Endothelial cell of umbilical vein (primary cell): ENCODE results near the gene SLC25A48. TPM values are rescaled to one million over a fixed set of nuclear protein-coding genes. Genes with fewer than 3 reads are reported as not detected.

Source experiments
- BruUV-seq: library from RNA; stranded (reverse); fragments of 400-500 nt; replicated peaks from 2 replicates; lab custom pipeline; 2021; lab: Mats Ljungman, UMichigan
- CTCF ChIA-PET: fragments of 300-600, 350-600 bp; sonication (Branson Sonifier 250); formaldehyde crosslinking; loops from one replicate; lab custom pipeline; 2021; ENCODE audit warnings: antibody characterized with exemption, inconsistent platforms; lab: Charles Lee
- POLR2A ChIA-PET: fragments of 300-600, 350-600 bp; sonication (Branson Sonifier 250); formaldehyde crosslinking; loops from one replicate; lab custom pipeline; 2021; ENCODE audit warnings: antibody characterized with exemption, inconsistent platforms; lab: Charles Lee
- DNase-seq: peaks from one replicate; pipeline ENCODE4 v3.0.0-alpha.2; 2011; ENCODE audit warnings: low read depth, low spot score
- FAIRE-seq: peaks from 2 replicates; lab custom pipeline; 2011; peaks lifted over from hg19 to GRCh38; lab: Jason Lieb, UNC
- H2AFZ ChIP-seq: 2 replicates; pipeline ENCODE4 v1.6.0; 2012; ENCODE audit warnings: low read depth, low read length, control low read depth, inconsistent platforms
- H3K27ac ChIP-seq: 2 replicates; pipeline ENCODE4 v1.5.1; 2011; ENCODE audit warnings: low read depth, mild to moderate bottlenecking, control low read depth, low read length, moderate library complexity; ENCODE audit not compliant: insufficient read depth
- H3K27me3 ChIP-seq, 2 experiments: 2 replicates each; pipeline versions ENCODE4 v1.6.0 to v1.6.1; 2011; ENCODE audit warnings: low read length in 2 of 2, mixed read lengths in 1 of 2; ENCODE audit not compliant: control insufficient read depth in 2 of 2, insufficient read depth in 2 of 2
- H3K36me3 ChIP-seq, 2 experiments: 2 replicates in 1 of 2; 3 replicates in 1 of 2; pipeline ENCODE4 v1.5.1; 2011; ENCODE audit warnings: low read length in 2 of 2, mild to moderate bottlenecking in 1 of 2, moderate library complexity in 1 of 2; ENCODE audit not compliant: control insufficient read depth in 2 of 2, insufficient read depth in 2 of 2; ENCODE audit errors: extremely low read depth in 1 of 2
- H3K4me1 ChIP-seq: 3 replicates; pipeline ENCODE4 v1.5.1; 2011; ENCODE audit warnings: mild to moderate bottlenecking, low read length; ENCODE audit not compliant: control insufficient read depth, insufficient read depth; ENCODE audit errors: extremely low read depth
- H3K4me2 ChIP-seq: 2 replicates; pipeline ENCODE4 v1.6.1; 2011; ENCODE audit warnings: low read length, control low read depth, mixed read lengths; ENCODE audit not compliant: insufficient read depth
- H3K4me3 ChIP-seq, 3 experiments: fragments of 200-600 bp in 1 of 3; sonication (generic), shearing (Covaris generic) in 1 of 3; replicated peaks in 1 of 3; 2 replicates each; pipeline ENCODE4 v1.5.1; 2011 to 2016; ENCODE audit warnings: control low read depth in 3 of 3, low read length in 3 of 3, mild to moderate bottlenecking in 2 of 3, inconsistent platforms in 1 of 3, low read depth in 1 of 3, moderate library complexity in 1 of 3; ENCODE audit not compliant: insufficient read depth in 1 of 3
- H3K79me2 ChIP-seq: 2 replicates; pipeline ENCODE4 v1.6.0; 2012; ENCODE audit warnings: low read length, inconsistent platforms; ENCODE audit not compliant: control insufficient read depth, insufficient read depth
- H3K9ac ChIP-seq: replicated peaks from 2 replicates; pipeline ENCODE3; 2011; ENCODE audit warnings: low read length, control low read depth; ENCODE audit not compliant: insufficient read depth; ENCODE audit errors: extremely low read depth
- H3K9me1 ChIP-seq: replicated peaks from 3 replicates; pipeline ENCODE4 v1.6.0; 2011; ENCODE audit warnings: mild to moderate bottlenecking, low read length; ENCODE audit not compliant: control insufficient read depth, insufficient read depth; ENCODE audit errors: extremely low read depth
- H3K9me3 ChIP-seq: replicated peaks from 2 replicates; pipeline ENCODE4 v1.5.1; 2012; ENCODE audit warnings: low read length, inconsistent platforms; ENCODE audit not compliant: control insufficient read depth, insufficient read depth
- H4K20me1 ChIP-seq: replicated peaks from 2 replicates; pipeline ENCODE3; 2011; ENCODE audit warnings: mild to moderate bottlenecking, low read length; ENCODE audit not compliant: control insufficient read depth, insufficient read depth; ENCODE audit errors: extremely low read depth
- CTCF ChIP-seq, 2 donors: IDR thresholded peaks; 1 replicate in 1 of 2; 2 replicates in 1 of 2; pipeline ENCODE4 v1.5.1; 2011; ENCODE audit warnings: low read length in 2 of 2, mild to moderate bottlenecking in 2 of 2, moderate library complexity in 2 of 2, control low read depth in 1 of 2, inconsistent platforms in 1 of 2, low read depth in 1 of 2; ENCODE audit not compliant: insufficient read depth in 1 of 2; ENCODE audit errors: extremely low read depth in 1 of 2
- EZH2 ChIP-seq: IDR thresholded peaks from 2 replicates; pipeline ENCODE4 v1.6.1; 2012; ENCODE audit warnings: borderline replicate concordance, low read depth, mild to moderate bottlenecking, moderate library complexity, low read length, inconsistent platforms; ENCODE audit not compliant: severe bottlenecking
- FOS ChIP-seq: IDR thresholded peaks from 2 replicates; pipeline ENCODE4 v1.6.1; 2011; ENCODE audit warnings: mild to moderate bottlenecking, low read length, moderate library complexity, borderline replicate concordance; ENCODE audit not compliant: insufficient read depth
- GATA2 ChIP-seq: IDR thresholded peaks from 2 replicates; pipeline ENCODE4 v1.7.0; 2011; ENCODE audit warnings: low read depth, mild to moderate bottlenecking, moderate library complexity, mixed read lengths, low read length; ENCODE audit not compliant: insufficient read length, insufficient read depth
- MAX ChIP-seq: IDR thresholded peaks from 2 replicates; pipeline ENCODE4 v1.6.1; 2011; ENCODE audit not compliant: insufficient read depth, insufficient read length
- MYC ChIP-seq: IDR thresholded peaks from one replicate; pipeline ENCODE4 v1.6.1; 2011; ENCODE audit warnings: mild to moderate bottlenecking, low read depth, low read length
- POLR2A ChIP-seq: IDR thresholded peaks from 2 replicates; pipeline ENCODE4 v1.6.1; 2012; ENCODE audit warnings: low read depth, mild to moderate bottlenecking, control low read depth, low read length
- POLR2AphosphoS5 ChIP-seq: IDR thresholded peaks from 2 replicates; pipeline ENCODE4 v1.6.1; 2012; ENCODE audit warnings: low read depth, mild to moderate bottlenecking, control low read depth, low read length, moderate library complexity; ENCODE audit not compliant: insufficient read depth
- dilution Hi-C: fragments of 300-500 bp; cut with MboI; formaldehyde crosslinking; loops from one replicate; pipeline ENCODE4 v1.15.0; 2019; ENCODE audit warnings: low sequenced_read_pairs; ENCODE audit not compliant: extremely low pct_ligation_motif_present
- intact Hi-C: fragments of 100-400 bp; cut with micrococcal nuclease; formaldehyde crosslinking; loops from one replicate; pipeline ENCODE4 v1.10.0; 2022
- microRNA-seq: library from miRNA; unstranded; fragments of <30 nt; microRNA quantifications from one replicate; pipeline ENCODE4 v1.2.0, GENCODE V29; 2021; ENCODE audit warnings: borderline number of aligned reads, borderline replicate concordance
- polyA plus RNA-seq, 4 experiments: library from polyadenylated mRNA; depleted of rRNA in 3 of 4; stranded (reverse) in 3 of 4; unstranded in 1 of 4; fragments of >200 nt; gene quantifications; 2 replicates each; pipeline versions ENCODE4 v1.2.1 to v1.2.3, GENCODE V29; 2011 to 2012; ENCODE audit warnings: missing spikeins in 1 of 4
- small RNA-seq: library from RNA; depleted of rRNA; stranded (forward); fragments of <200 nt; gene quantifications from one replicate; pipeline ENCODE3, GENCODE V24; 2012; ENCODE audit warnings: low replicate concordance, low read depth; ENCODE audit not compliant: insufficient read depth, insufficient read length
- total RNA-seq: library from RNA; stranded (reverse); gene quantifications from 2 replicates; pipeline ENCODE4 v1.2.3, GENCODE V29; 2021

SLC25A48 gene
- total and polyA plus RNA-seq, 2 donors (not counting 3 experiments of a cell fraction or from before 2014, with no cell fraction given) = not detected

- H4K20me1 ChIP-seq = no peaks in the 10 kb centered on the region
- no peak overlapping the region for H3K4me2 ChIP-seq
- H3K36me3 ChIP-seq = no peaks in the 10 kb centered on the region
- intact Hi-C loops (no loop called here), dilution Hi-C loops (no loop called here)
- H3K9ac ChIP-seq = no peak overlapping the region
- FAIRE-seq (no peak), DNase-seq (no peak)
- no TSS peak for BruUV-seq
- H3K27me3 ChIP-seq = peaks cover 19 to 70% of the 10 kb centered on the region in 2 experiments
- no peak overlapping the region for H3K4me3 ChIP-seq
- no peak overlapping the region for H2AFZ ChIP-seq
- no peaks in the 10 kb centered on the region for H3K9me3 ChIP-seq
- H3K27ac ChIP-seq = no peak overlapping the region
- H3K9me1 ChIP-seq = peaks cover 2% of the 10 kb centered on the region
- POLR2A ChIA-PET = no interaction called here
- TF ChIP-seq POLR2A = no peak
- no peak for TF ChIP-seq GATA2
- TF ChIP-seq CTCF (IDR thresholded peaks at IDR 0.05; ENCODE audit: extremely low read depth in 1 of 2, insufficient read depth in 1 of 2, low read depth in 1 of 2, low read length in 2 of 2) = no peak
- TF ChIP-seq MAX = no peak
- TF ChIP-seq POLR2AphosphoS5 = no peak
- no peak for TF ChIP-seq EZH2
- no peak for TF ChIP-seq MYC
- TF ChIP-seq FOS = no peak
- H3K79me2 ChIP-seq = no peaks in the 10 kb centered on the region
- CTCF ChIA-PET = interaction anchor here (0.9 to 1.5 kb wide), 6 partner anchors 8 to 371 kb away, joined by 3 read pairs; no protein-coding TSS in a partner anchor
- no peaks in the 10 kb centered on the region for H3K4me1 ChIP-seq
These were observed 102.9 kb downstream of the SLC25A48 start for GRCh38 chr5:135937245-135937911.

Small RNA genes within 50 kb of the gene (microRNA-seq; reads per million reads assigned to microRNA genes)
- gene MIR5692C1 = not detected

Small RNA genes within 50 kb of the gene (small RNA-seq; reads per million reads assigned to genes)
- gene MIR5692C1 = not detected

Other genes with a start within 250 kb of the SLC25A48 start
- gene IL9, start 61.2 kb downstream of the SLC25A48 start, total RNA-seq = not detected in 2 replicates
- not detected in 2 replicates for gene IL9, start 61.2 kb downstream of the SLC25A48 start, polyA plus RNA-seq
- not detected in 2 replicates for gene LECT2, start 120.3 kb downstream of the SLC25A48 start, total RNA-seq
- gene LECT2, start 120.3 kb downstream of the SLC25A48 start, polyA plus RNA-seq = not detected in 2 replicates
- gene TGFBI, start 194.3 kb downstream of the SLC25A48 start, total RNA-seq = 6.5 and 8.7 TPM in 2 replicates
- gene TGFBI, start 194.3 kb downstream of the SLC25A48 start, polyA plus RNA-seq = 18.0 and 18.9 TPM in 2 replicates